ENCODE results near the gene QARS1.

The QARS1 gene

GRCh38 chr3:49120438-49121131, 16.0 kb upstream of the QARS1 start, which contains the start of gene USP19:
Gene USP19 (minus strand): TSS chr3:49120823. CDS start chr3:49119145, 1,678 bp downstream.
- DNase-seq (ENCODE audit: low spot score): peak; percentile 93

DNA sequence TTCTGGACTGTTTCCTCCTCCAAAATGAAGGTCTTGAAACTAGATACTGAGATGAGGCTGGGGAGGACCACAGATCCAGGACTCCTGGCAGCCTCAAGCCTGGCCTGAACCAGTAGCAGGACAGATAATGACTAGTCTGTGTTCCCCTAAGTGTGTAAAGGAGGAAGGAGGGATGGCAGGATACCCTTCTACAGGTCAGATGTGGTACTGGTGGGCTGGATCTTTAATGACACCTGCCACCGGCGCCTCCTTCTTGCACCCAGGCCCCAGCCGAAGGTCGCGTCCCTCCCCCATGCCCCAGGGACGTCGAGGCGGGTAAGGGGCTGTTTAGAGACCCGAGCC, 15.5 kb upstream of the QARS1 start:
- peak; percentile 24 for DNase-seq (ENCODE audit: low spot score)

- no peak for DNase-seq (ENCODE audit: low spot score)
Observed at GRCh38 chr3:49119439-49119838, 14.9 kb upstream of the QARS1 start.

- DNase-seq (ENCODE audit: low spot score): no peak
Observed at GRCh38 chr3:49119036-49119435, 14.5 kb upstream of the QARS1 start.

DNA sequence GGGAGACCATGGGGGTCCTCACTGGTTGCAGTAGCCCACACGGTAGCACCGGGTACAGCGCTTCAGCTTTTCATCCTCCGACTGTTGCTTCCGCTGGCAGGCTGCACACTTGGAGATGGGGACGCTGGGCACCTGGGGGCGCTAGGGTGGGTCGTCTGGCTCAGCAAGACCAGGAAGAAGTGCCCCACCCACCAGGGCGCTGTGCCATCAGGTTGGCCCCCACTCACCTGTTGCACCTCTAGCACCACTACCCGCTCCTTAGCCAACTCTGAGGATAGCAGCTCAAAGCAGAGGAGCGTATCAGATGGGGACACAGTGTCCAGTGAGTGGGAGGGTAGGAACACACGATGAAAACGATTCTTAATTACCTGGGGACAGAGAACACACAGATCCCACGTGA, 7.7 kb upstream of the QARS1 start:
- DNase-seq (ENCODE audit: low spot score): no peak

GRCh38 chr3:49111347-49111746, 6.8 kb upstream of the QARS1 start:
- DNase-seq (ENCODE audit: low spot score): no peak

- DNase-seq (ENCODE audit: low spot score): no peak
Observed at GRCh38 chr3:49110780-49111179, 6.2 kb upstream of the QARS1 start.

DNA sequence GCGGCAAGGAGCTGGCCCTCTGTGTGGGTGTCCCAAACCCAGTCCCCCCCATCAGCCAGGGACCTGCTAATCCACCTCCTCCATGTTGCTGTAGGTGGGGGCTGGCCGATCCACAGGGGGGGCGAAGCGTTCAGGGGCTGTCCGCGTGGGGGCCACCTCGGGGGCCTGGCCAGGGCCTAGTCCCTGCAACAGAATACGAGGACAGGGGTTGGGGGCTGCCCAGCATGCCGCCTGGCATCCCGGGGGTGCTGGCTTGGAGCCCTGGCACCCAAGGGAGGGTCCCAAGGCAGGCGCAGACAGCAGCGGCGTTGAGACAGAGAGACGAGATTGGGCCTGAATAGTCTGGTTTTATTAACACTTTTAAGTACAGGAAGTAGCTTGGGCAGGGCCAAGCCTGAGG, 3.8 kb upstream of the QARS1 start:
- no peak for DNase-seq (ENCODE audit: low spot score)

DNA sequence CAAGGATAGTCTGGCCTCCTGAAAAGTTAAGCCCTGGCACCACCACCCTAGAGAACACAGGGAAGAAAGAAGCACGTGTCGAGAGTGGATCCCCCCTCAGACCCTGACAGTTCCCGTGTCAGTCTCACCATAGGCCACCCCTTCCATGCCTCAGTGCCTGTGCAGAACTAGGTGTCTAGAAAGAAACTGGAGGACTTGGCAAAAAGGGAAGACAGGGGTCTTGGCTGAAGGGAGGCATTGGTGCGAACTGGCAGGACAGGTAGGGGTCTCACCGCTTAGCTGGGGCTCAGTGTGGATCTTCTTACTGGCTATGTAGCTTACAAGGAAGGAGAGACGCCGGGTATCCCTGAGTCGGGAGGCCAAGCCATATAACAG, 518 bp downstream of the QARS1 start:
- no peak for DNase-seq (ENCODE audit: low spot score)

DNA sequence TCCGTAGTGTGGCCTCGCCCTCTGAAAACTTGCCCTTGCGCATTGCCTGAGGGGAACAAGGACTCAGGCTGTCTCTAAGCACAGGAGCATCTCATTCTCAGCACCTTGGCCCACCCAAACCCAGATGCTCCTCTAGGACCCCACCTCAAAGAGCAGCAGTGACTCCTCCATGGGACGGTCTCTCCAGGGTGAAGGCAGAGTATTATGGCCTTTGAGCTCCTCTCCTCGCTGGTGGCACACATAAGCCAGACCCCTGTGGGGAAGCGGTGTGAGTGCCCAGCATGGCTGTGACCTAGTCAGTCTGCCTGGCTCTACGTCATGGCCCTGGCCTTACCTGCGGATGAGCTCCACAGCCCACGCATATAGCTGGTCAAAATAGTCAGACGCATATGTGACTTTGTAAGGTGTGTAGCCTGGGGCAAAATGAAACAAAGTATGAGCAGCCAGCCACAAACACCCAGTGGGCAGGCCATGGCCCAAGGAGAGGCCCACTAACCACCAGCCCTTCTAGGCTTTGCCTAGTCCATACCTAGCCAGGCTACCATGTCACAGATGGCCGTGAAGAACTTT, 4.4 kb downstream of the QARS1 start:
- DNase-seq (ENCODE audit: low spot score): no peak

DNA sequence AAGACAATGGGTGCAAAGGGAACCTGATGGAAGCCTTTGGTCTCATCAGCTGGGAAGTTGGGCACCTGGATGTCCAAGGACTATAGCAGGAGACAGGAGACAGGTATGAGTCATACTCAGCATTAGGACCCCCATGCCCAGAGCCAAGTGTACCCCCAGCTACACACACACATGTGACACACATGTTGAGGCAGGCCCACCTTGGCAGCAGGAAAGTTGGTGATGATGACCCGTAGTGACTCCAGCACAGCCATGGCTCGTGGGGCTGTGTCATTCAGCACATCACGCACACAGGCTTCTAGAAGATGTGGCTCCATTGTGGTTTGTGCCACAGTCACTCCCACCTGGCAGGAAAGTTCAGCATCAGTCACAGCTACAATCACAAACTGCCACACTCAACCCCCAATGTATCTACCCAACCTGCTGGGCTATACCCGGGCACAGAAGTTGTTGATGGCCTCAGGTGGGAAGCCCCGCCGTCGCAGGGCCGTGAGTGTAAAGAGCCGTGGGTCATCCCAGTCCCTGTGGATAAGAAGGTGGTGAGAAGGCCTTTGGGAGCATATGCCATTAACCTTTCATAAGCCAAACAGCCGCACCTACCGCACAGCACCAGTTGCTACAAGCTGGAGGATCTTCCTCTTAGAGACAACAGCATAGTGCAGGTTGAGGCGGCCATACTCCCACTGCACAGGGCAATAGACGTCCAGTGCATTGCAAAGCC, 5.5 kb downstream of the QARS1 start:
- no peak for DNase-seq (ENCODE audit: low spot score)

GRCh38 chr3:49098429-49098828, 6.1 kb downstream of the QARS1 start:
- peak; percentile 44 for DNase-seq (ENCODE audit: low spot score)

DNA sequence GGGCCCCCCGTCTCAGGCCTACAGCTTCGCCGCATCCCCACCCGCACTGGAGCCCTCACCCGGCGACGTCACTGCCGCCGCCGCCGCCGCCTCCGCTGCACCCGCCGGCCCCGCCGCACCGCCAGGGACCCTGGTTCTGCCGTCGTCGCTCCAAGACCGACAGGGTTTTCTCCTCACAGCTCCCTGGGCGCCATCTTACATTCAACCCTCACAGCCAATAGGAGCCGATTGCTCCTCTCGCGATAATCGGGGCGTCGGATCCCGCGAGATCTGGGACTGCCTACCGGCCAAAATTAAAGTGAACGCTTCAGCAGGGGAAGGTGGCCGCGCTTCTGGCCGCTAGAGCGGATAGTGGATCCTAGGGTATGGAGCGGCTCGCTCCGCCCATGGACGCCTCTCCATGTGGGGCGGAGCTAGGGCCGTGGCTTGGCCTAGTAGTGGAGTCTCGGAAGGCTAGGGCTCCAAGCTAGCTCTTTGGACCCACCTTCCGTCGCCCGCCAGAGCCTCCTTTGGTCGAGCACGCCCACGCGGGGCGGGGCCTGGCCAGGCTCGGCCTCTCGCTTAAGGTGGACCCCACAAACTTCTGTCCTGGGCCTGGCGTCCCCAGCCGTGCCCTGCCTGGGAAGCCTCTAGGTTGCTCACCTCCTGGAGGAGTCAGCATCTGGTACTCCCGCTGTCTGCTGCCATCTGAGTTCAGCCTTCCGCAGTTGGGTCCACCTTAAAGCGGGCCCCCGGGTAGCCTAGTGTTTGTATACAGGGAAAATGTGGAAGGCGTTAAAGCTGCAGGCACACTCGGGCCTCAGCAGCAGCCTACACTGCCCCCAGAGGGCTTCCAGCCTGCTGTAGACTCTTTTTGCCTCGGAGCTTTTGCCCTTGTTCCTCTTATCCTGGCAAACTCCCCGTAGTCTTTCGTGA, 10.4 kb downstream of the QARS1 start, which contains the start of gene QRICH1:
TSS of gene QRICH1 (minus strand) at position 219 of the 915 bp plus-strand sequence. CDS start 17,054 bp downstream, outside the sequence.
- peak; percentile 99 for DNase-seq (ENCODE audit: low spot score)

DNA sequence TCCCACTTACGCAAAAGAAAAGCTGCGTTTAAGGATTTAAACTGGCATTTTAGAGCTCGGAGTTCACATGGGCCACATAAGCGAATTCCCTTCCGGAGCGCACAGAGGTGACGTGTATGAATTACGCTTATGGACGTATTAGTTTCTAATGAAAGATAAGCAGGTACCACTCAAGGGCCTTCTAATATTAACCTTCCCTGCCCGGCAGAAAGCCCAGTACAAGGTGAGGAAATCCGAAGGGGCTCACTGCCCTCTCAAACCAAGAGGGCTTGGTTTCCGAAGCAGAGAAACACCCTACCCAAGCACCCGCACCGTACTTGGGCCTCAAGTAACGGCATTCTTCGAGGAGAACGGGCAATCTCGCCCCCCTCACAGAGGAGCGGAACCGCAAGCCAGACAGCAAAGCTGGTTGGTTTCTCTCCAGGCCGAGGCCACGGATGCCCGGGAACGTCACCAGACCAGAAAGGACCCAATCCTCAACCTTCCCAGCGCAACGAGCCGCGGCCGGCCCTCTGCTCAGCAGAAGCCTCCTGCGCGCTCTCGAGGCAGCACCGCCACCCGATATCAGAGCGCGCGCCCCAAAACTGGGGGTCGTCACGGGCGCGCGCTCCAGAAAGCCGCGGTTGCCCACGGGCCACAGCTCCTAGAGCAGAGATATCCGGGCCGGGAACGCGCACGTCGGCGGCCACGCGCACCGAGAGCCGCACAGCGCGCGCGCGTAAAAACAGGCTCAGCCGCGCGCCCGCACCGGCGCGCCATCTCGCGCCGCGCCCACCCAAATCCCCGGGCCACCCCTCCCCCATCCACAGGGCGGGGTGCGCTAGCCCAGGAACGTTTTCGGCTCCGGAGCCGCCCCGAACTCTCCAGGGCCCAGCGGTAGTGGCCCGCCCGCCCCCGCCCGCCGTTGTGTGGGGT, 11.4 kb downstream of the QARS1 start:
- DNase-seq (ENCODE audit: low spot score): peak; percentile 80

- no peak for DNase-seq (ENCODE audit: low spot score)
Observed at GRCh38 chr3:49081429-49081828, 23.1 kb downstream of the QARS1 start.

DNA sequence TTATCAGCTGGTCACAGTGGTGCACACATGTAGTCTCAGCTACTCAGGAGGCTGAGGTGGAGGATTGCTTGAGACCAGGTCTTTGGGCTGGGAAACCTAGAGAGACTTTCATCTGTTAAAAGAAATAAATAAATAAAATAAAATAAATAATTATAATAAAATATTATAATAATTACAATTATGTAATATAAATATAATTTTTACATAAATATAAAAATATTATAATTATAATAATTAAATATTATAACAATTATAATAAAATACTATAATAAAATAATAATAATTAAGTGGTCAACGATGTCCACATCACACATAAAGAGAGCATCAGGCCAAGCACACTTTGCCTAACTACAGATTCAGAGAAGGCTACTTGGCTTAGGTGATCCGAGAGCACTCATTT, 25.3 kb downstream of the QARS1 start:
- no peak for DNase-seq (ENCODE audit: low spot score)

- no peak for DNase-seq (ENCODE audit: low spot score)
Observed at GRCh38 chr3:49076646-49077045, 27.9 kb downstream of the QARS1 start.

DNA sequence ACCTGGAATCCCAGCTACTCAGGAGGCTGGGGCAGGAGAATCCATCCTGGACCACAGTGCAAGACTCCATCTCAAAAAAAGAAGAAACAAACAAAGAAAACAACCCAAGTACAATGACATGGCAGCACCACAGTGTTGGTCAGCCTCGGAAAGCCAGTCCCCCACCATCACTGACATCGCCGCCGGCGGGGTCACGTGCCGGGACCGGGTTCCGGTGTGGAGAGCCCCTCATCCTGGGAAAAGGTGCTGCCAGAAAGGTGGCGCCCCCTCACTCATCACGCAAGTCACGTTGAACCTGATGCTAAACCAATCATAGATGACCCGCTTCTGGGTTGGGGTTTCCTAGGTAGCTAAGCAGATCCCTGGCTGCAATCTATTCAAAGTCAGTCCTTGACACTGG, 28.4 kb downstream of the QARS1 start:
- no peak for DNase-seq (ENCODE audit: low spot score)

- no peak for DNase-seq (ENCODE audit: low spot score)
Observed at GRCh38 chr3:49058011-49058410, 46.5 kb downstream of the QARS1 start.

DNA sequence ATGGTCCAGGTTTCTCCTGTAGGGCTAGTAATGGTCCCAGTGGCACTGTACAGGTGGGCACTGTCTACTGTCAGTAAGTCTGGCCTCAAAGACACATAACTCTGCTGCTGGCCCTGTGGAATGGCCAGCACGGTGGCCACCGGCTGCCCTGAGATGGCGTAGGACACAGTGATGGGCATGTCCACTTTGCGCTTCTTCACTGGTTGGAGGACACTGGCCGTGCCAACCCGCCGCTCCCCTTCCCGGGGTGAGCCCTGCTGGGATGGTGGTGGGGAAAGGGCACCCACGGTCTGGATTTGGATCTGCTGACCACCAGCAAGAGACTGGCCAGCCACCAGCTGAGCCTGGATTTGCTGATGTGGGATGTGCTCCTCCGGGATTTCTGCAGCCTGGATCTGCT, 47.3 kb downstream of the QARS1 start:
- no peak for DNase-seq (ENCODE audit: low spot score)

DNA sequence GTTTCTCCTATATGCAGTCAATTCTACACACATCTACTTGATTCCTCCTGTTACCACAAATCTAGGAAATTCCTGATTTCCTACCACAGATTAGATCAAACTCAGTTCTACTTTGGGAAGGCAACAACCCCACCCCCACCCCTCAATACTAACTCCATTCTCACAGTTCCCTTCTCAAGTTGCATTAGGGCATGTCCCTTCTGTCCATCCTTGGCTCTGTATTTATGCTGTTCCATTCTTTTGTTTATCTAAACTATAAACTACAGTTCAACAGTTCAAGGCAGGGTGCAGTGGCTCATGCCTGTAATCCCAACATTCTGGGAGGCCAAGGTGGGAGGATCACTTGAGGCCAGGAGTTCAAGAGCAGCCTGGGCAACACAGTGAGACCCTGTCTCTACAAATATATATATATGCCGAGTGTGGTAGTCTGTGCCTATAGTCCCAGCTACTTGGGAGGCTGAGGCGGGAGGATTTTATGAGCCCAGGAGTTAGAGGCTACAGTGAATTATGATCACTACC, 50.2 kb downstream of the QARS1 start:
- DNase-seq (ENCODE audit: low spot score): no peak

Data from hematopoietic multipotent progenitor cell treated with erythropoietin and hydrocortisone succinate and interleukin-3 and kit ligand, for 15 days (in vitro differentiated cells).